Measurements from ENCODE around the gene MED17.

MED17 gene

GRCh38 chr11:93814966-93815633 is 31.0 kb downstream of the MED17 start:
- Histone ChIP-seq H2BK12ac (ENCODE audit: low read length) (no peak overlapping the region), H3K4me2 (ENCODE audit: low read length) (no peak overlapping the region), H3K4ac (ENCODE audit: low read depth, low read length) (no peak overlapping the region), H3K23ac (ENCODE audit: low read length) (no peak overlapping the region), H3K9ac (ENCODE audit: low read length) (no peak overlapping the region), H4K8ac (ENCODE audit: low read depth, low read length) (no peak overlapping the region), H2AFZ (ENCODE audit: insufficient read depth, low read length, poor library complexity) (no peak overlapping the region), H3K27ac (ENCODE audit: low read depth, low read length) (peak overlapping the region; percentile 71), H3K4me1 (ENCODE audit: control insufficient read depth in 1 of 2, insufficient read depth in 2 of 2, low read length in 2 of 2) (peaks cover 12 to 14% of the 10 kb centered on the region in 2 experiments), H2BK5ac (ENCODE audit: low read depth, low read length, poor library complexity) (no peak overlapping the region), H2AK5ac (ENCODE audit: low read length) (no peak overlapping the region), H4K12ac (ENCODE audit: low read depth, low read length) (no peak overlapping the region), H4K91ac (ENCODE audit: low read depth, low read length) (no peak overlapping the region), H3K18ac (ENCODE audit: low read length) (no peak overlapping the region), H3K36me3 (ENCODE audit: control insufficient read depth in 1 of 2, insufficient read depth in 2 of 2, low read length in 2 of 2) (peaks cover 13 to 21% of the 10 kb centered on the region in 2 experiments), H3K4me3 (ENCODE audit: low read depth, low read length) (no peak overlapping the region), H3K79me1 (ENCODE audit: low read length) (peaks cover 11% of the 10 kb centered on the region), H2BK120ac (ENCODE audit: insufficient read depth, low read length, poor library complexity) (no peak overlapping the region), H3K27me3 (ENCODE audit: insufficient read depth, low read length) (no peaks in the 10 kb centered on the region), H3K14ac (ENCODE audit: low read length) (no peak overlapping the region), H3K9me3 (ENCODE audit: insufficient read depth, low read depth, low read length) (peaks cover 2% of the 10 kb centered on the region), H3K79me2 (ENCODE audit: control insufficient read depth, insufficient read depth, low read length, poor library complexity) (no peaks in the 10 kb centered on the region)
- WGBS (ENCODE audit: extremely low coverage, insufficient coverage, insufficient read length): no CpG with 5 or more reads among the region's 6 CpGs
- peak; percentile 93 to 96 for DNase-seq

GRCh38 chr11:93817426-93818348 is 33.6 kb downstream of the MED17 start:
- no peak overlapping the region for H3K18ac ChIP-seq (ENCODE audit: low read length)
- no peak overlapping the region for H3K23ac ChIP-seq (ENCODE audit: low read length)
- H3K79me2 ChIP-seq (ENCODE audit: control insufficient read depth, insufficient read depth, low read length, poor library complexity): no peaks in the 10 kb centered on the region
- no peak overlapping the region for H2AK5ac ChIP-seq (ENCODE audit: low read length)
- peak overlapping the region; percentile 46 for H4K8ac ChIP-seq (ENCODE audit: low read depth, low read length)
- H4K91ac ChIP-seq (ENCODE audit: low read depth, low read length): no peak overlapping the region
- peaks cover 4 to 8% of the 10 kb centered on the region in 2 experiments for H3K36me3 ChIP-seq (ENCODE audit: control insufficient read depth in 1 of 2, insufficient read depth in 2 of 2, low read length in 2 of 2)
- H2BK5ac ChIP-seq (ENCODE audit: low read depth, low read length, poor library complexity): no peak overlapping the region
- H2BK12ac ChIP-seq (ENCODE audit: low read length): no peak overlapping the region
- H3K27me3 ChIP-seq (ENCODE audit: insufficient read depth, low read length): no peaks in the 10 kb centered on the region
- no peak overlapping the region for H3K4ac ChIP-seq (ENCODE audit: low read depth, low read length)
- peak; percentile 90 to 98 for DNase-seq
- H3K27ac ChIP-seq (ENCODE audit: low read depth, low read length): peak overlapping the region; percentile 65
- peaks cover 12 to 14% of the 10 kb centered on the region in 2 experiments for H3K4me1 ChIP-seq (ENCODE audit: control insufficient read depth in 1 of 2, insufficient read depth in 2 of 2, low read length in 2 of 2)
- H3K79me1 ChIP-seq (ENCODE audit: low read length): peaks cover 11% of the 10 kb centered on the region
- H4K12ac ChIP-seq (ENCODE audit: low read depth, low read length): no peak overlapping the region
- H3K9me3 ChIP-seq (ENCODE audit: insufficient read depth, low read depth, low read length): peaks cover 4% of the 10 kb centered on the region
- no peak overlapping the region for H3K4me3 ChIP-seq (ENCODE audit: low read depth, low read length)
- H3K14ac ChIP-seq (ENCODE audit: low read length): no peak overlapping the region
- no peak overlapping the region for H3K9ac ChIP-seq (ENCODE audit: low read length)
- H2AFZ ChIP-seq (ENCODE audit: insufficient read depth, low read length, poor library complexity): no peak overlapping the region
- peak overlapping the region; percentile 35 for H2BK120ac ChIP-seq (ENCODE audit: insufficient read depth, low read length, poor library complexity)
- peak overlapping the region; percentile 20 for H3K4me2 ChIP-seq (ENCODE audit: low read length)
- no CpG with 5 or more reads among the region's 4 CpGs for WGBS (ENCODE audit: extremely low coverage, insufficient coverage, insufficient read length)

GRCh38 chr11:93819966-93820695 is 36.0 kb downstream of the MED17 start:
- H2AFZ ChIP-seq (ENCODE audit: insufficient read depth, low read length, poor library complexity): no peak overlapping the region
- no peak overlapping the region for H2BK5ac ChIP-seq (ENCODE audit: low read depth, low read length, poor library complexity)
- H3K4me1 ChIP-seq (ENCODE audit: control insufficient read depth in 1 of 2, insufficient read depth in 2 of 2, low read length in 2 of 2): peaks cover 12 to 14% of the 10 kb centered on the region in 2 experiments
- H3K79me2 ChIP-seq (ENCODE audit: control insufficient read depth, insufficient read depth, low read length, poor library complexity): no peaks in the 10 kb centered on the region
- no peak overlapping the region for H3K23ac ChIP-seq (ENCODE audit: low read length)
- H3K4ac ChIP-seq (ENCODE audit: low read depth, low read length): no peak overlapping the region
- H3K9me3 ChIP-seq (ENCODE audit: insufficient read depth, low read depth, low read length): peaks cover 4% of the 10 kb centered on the region
- H3K27ac ChIP-seq (ENCODE audit: low read depth, low read length): no peak overlapping the region
- WGBS (ENCODE audit: extremely low coverage, insufficient coverage, insufficient read length): no CpG with 5 or more reads among the region's 8 CpGs
- no peak overlapping the region for H3K18ac ChIP-seq (ENCODE audit: low read length)
- H3K4me3 ChIP-seq (ENCODE audit: low read depth, low read length): no peak overlapping the region
- no peak overlapping the region for H3K4me2 ChIP-seq (ENCODE audit: low read length)
- H4K12ac ChIP-seq (ENCODE audit: low read depth, low read length): no peak overlapping the region
- no peak overlapping the region for H4K91ac ChIP-seq (ENCODE audit: low read depth, low read length)
- H2AK5ac ChIP-seq (ENCODE audit: low read length): no peak overlapping the region
- H2BK120ac ChIP-seq (ENCODE audit: insufficient read depth, low read length, poor library complexity): no peak overlapping the region
- H3K36me3 ChIP-seq (ENCODE audit: control insufficient read depth in 1 of 2, insufficient read depth in 2 of 2, low read length in 2 of 2): peaks cover 0 to 3% of the 10 kb centered on the region in 2 experiments
- no peak overlapping the region for H3K14ac ChIP-seq (ENCODE audit: low read length)
- H3K79me1 ChIP-seq (ENCODE audit: low read length): peaks cover 9% of the 10 kb centered on the region
- H3K9ac ChIP-seq (ENCODE audit: low read length): no peak overlapping the region
- no peak overlapping the region for H2BK12ac ChIP-seq (ENCODE audit: low read length)
- H3K27me3 ChIP-seq (ENCODE audit: insufficient read depth, low read length): no peaks in the 10 kb centered on the region
- DNase-seq: no peak
- H4K8ac ChIP-seq (ENCODE audit: low read depth, low read length): no peak overlapping the region

- Histone ChIP-seq H2BK12ac (ENCODE audit: low read length) (no peak overlapping the region), H3K36me3 (ENCODE audit: control insufficient read depth in 1 of 2, insufficient read depth in 2 of 2, low read length in 2 of 2) (peaks cover 0 to 1% of the 10 kb centered on the region in 2 experiments), H4K91ac (ENCODE audit: low read depth, low read length) (no peak overlapping the region), H4K8ac (ENCODE audit: low read depth, low read length) (no peak overlapping the region), H3K79me1 (ENCODE audit: low read length) (peaks cover 5% of the 10 kb centered on the region), H3K4me2 (ENCODE audit: low read length) (no peak overlapping the region), H3K27ac (ENCODE audit: low read depth, low read length) (no peak overlapping the region), H2AK5ac (ENCODE audit: low read length) (no peak overlapping the region), H2BK5ac (ENCODE audit: low read depth, low read length, poor library complexity) (no peak overlapping the region), H3K4ac (ENCODE audit: low read depth, low read length) (no peak overlapping the region), H3K4me1 (ENCODE audit: control insufficient read depth in 1 of 2, insufficient read depth in 2 of 2, low read length in 2 of 2) (peaks cover 10 to 12% of the 10 kb centered on the region in 2 experiments), H3K9me3 (ENCODE audit: insufficient read depth, low read depth, low read length) (peaks cover 4% of the 10 kb centered on the region), H2AFZ (ENCODE audit: insufficient read depth, low read length, poor library complexity) (no peak overlapping the region), H3K27me3 (ENCODE audit: insufficient read depth, low read length) (no peaks in the 10 kb centered on the region), H4K12ac (ENCODE audit: low read depth, low read length) (no peak overlapping the region), H3K4me3 (ENCODE audit: low read depth, low read length) (no peak overlapping the region), H2BK120ac (ENCODE audit: insufficient read depth, low read length, poor library complexity) (no peak overlapping the region), H3K23ac (ENCODE audit: low read length) (no peak overlapping the region), H3K18ac (ENCODE audit: low read length) (no peak overlapping the region), H3K14ac (ENCODE audit: low read length) (no peak overlapping the region), H3K9ac (ENCODE audit: low read length) (no peak overlapping the region), H3K79me2 (ENCODE audit: control insufficient read depth, insufficient read depth, low read length, poor library complexity) (no peaks in the 10 kb centered on the region)
- DNase-seq: no peak
- no CpG with 5 or more reads among the region's 14 CpGs for WGBS (ENCODE audit: extremely low coverage, insufficient coverage, insufficient read length)
Measured at GRCh38 chr11:93820847-93821246, 36.8 kb downstream of the MED17 start.
